K562 (cell line): ENCODE results near the gene RNU6-1. TPM values are rescaled to one million over a fixed set of nuclear protein-coding genes. Genes with fewer than 3 reads are reported as not detected.
A peak's percentile ranks its signal among the peaks of the same experiment; 100 is the strongest.

Source experiments
- CREB1 ChIP-seq, 2 experiments: sonication (generic) in 1 of 2; formaldehyde crosslinking in 1 of 2; IDR thresholded peaks; 2 replicates each; pipeline versions ENCODE4 v1.6.1 to v1.8.0; 2012 to 2022; ENCODE audit warnings: inconsistent platforms in 1 of 2, mild to moderate bottlenecking in 1 of 2, missing genetic modification reagents in 1 of 2, moderate library complexity in 1 of 2
- FOXP1 ChIP-seq: sonication (generic); formaldehyde crosslinking; IDR thresholded peaks from 2 replicates; pipeline ENCODE4 v1.8.0; 2022; ENCODE audit warnings: mild to moderate bottlenecking, missing genetic modification reagents
- GTF2E2 ChIP-seq: fragments of 200-800 bp; sonication (Bioruptor generic); IDR thresholded peaks from 2 replicates; pipeline ENCODE4 v1.6.1; 2016; ENCODE audit warnings: missing genetic modification characterization, missing compliant biosample characterization
- MCM3 ChIP-seq: fragments of 450-650 bp; IDR thresholded peaks from 2 replicates; pipeline ENCODE4 v1.6.1; 2016
- MTA3 ChIP-seq: fragments of 450-650 bp; formaldehyde crosslinking; IDR thresholded peaks from 2 replicates; pipeline ENCODE4 v1.6.1; 2017; ENCODE audit warnings: mild to moderate bottlenecking, borderline replicate concordance
- MYBL2 ChIP-seq, 2 experiments: fragments of 450-650 bp in 1 of 2; sonication (generic) in 1 of 2; formaldehyde crosslinking in 1 of 2; IDR thresholded peaks; 2 replicates each; pipeline versions ENCODE4 v1.6.1 to v1.8.1; 2017 to 2022; ENCODE audit warnings: borderline replicate concordance in 1 of 2, inconsistent platforms in 1 of 2, low read depth in 1 of 2, mild to moderate bottlenecking in 1 of 2, missing genetic modification reagents in 1 of 2, moderate library complexity in 1 of 2
- NFE2L1 ChIP-seq: fragments of 450-650 bp; IDR thresholded peaks from 2 replicates; pipeline ENCODE4 v1.6.1; 2016; ENCODE audit warnings: missing genetic modification characterization, low read depth, mild to moderate bottlenecking, missing compliant biosample characterization, moderate library complexity, borderline replicate concordance
- PTBP1 ChIP-seq: fragments of 200-400 bp; formaldehyde crosslinking; IDR thresholded peaks from 2 replicates; pipeline ENCODE4 v1.6.1; 2017; ENCODE audit warnings: low read depth, low read length
- ZNF12 ChIP-seq: sonication (generic); formaldehyde crosslinking; IDR thresholded peaks from 2 replicates; pipeline ENCODE4 v1.4.0; 2020; ENCODE audit warnings: mild to moderate bottlenecking, missing genetic modification reagents
- ZNF175 ChIP-seq: fragments of 200-800 bp; sonication (Bioruptor generic); IDR thresholded peaks from 2 replicates; pipeline ENCODE4 v1.6.1; 2016; ENCODE audit warnings: low read depth, mild to moderate bottlenecking, missing genetic modification characterization, missing compliant biosample characterization
- ZNF197 ChIP-seq: fragments of 200-800 bp; sonication (Bioruptor generic); IDR thresholded peaks from 2 replicates; pipeline ENCODE4 v1.6.1; 2016; ENCODE audit warnings: low read depth, missing genetic modification characterization, missing compliant biosample characterization
- ZNF282 ChIP-seq: sonication (generic); formaldehyde crosslinking; IDR thresholded peaks from 2 replicates; pipeline ENCODE4 v1.8.1; 2023; ENCODE audit warnings: missing genetic modification reagents
- ZNF311 ChIP-seq: fragments of 250-450 bp; sonication (Bioruptor Pico); IDR thresholded peaks from 2 replicates; pipeline ENCODE4 v1.4.0; 2020; ENCODE audit warnings: mild to moderate bottlenecking, moderate library complexity
- ZNF445 ChIP-seq: fragments of 250-450 bp; sonication (Bioruptor Pico); IDR thresholded peaks from 2 replicates; pipeline ENCODE4 v1.4.0; 2020; ENCODE audit warnings: low read depth, mild to moderate bottlenecking, moderate library complexity
- polyA plus RNA-seq, 8 experiments: library from polyadenylated mRNA; depleted of rRNA in 4 of 8; stranded (reverse) in 5 of 8; unstranded in 3 of 8; fragments of >200 nt; fragmentation: Nextera tagmentation in 2 of 8; fragmentation: Illumina TruSeq in 1 of 8; extraction: Ambion mirVana in 2 of 8; extraction: Trizol in 1 of 8; gene quantifications; 2 replicates each; pipeline versions ENCODE4 v1.2.1 to v1.2.3, GENCODE V29; 2011 to 2014; ENCODE audit warnings: inconsistent platforms in 1 of 8, missing spikeins in 1 of 8
- total RNA-seq, 7 experiments: library from RNA; depleted of rRNA in 6 of 7; stranded (reverse); fragments of >200 nt in 6 of 7; fragmentation: Illumina TruSeq in 2 of 7; extraction: Trizol in 2 of 7; gene quantifications; 2 replicates each; pipeline versions ENCODE4 v1.2.1 to v1.2.3, GENCODE V29; 2011 to 2021; ENCODE audit warnings: low replicate concordance in 1 of 7
- TF ChIP-seq, protein P1 (sequence below): fragments of 450-650 bp; IDR thresholded peaks from 2 replicates; pipeline ENCODE4 v1.6.1; 2016; ENCODE audit warnings: low read depth
- TF ChIP-seq, protein P2 (sequence below): fragments of 250-450 bp; sonication (Bioruptor Pico); IDR thresholded peaks from 2 replicates; pipeline ENCODE4 v1.8.0; 2022; ENCODE audit warnings: moderate library complexity, mild to moderate bottlenecking, inconsistent platforms

RNU6-1 gene
- total and polyA plus RNA-seq, 9 of the 15 experiments (the other 6 are each of a cell fraction or from before 2014, with no cell fraction given): not detected

DNA sequence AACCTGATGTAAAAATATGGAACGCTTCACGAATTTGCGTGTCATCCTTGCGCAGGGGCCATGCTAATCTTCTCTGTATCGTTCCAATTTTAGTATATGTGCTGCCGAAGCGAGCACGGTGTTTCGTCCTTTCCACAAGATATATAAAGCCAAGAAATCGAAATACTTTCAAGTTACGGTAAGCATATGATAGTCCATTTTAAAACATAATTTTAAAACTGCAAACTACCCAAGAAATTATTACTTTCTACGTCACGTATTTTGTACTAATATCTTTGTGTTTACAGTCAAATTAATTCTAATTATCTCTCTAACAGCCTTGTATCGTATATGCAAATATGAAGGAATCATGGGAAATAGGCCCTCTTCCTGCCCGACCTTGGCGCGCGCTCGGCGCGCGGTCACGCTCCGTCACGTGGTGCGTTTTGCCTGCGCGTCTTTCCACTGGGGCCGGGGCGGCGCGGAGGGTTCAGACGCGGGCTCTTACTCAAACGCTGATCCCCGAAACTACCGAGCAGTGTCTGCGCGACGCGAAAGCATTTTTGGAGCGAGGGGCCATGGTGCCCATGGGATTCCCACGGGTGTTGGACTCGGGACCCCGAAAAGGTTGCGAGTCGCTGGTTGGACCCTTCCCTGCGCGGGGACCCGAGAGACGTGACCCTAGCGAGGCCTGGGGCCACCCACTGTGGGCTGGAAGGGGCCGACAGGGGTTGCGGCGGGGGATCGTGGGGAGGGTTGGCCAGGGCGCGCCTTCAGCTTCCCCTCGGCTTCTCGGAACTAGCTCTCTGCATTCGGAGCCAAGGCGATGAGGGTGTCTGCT is at the start of gene RNU6-1 (continued):
- TF ChIP-seq CREB1 (IDR thresholded peaks at IDR 0.05) (peak; percentile 64), CREB1 (CRISPR knock-in tag; IDR thresholded peaks at IDR 0.05) (peak; percentile 74; the same call in 1 of the 2 replicates), PTBP1 (no peak), GTF2E2 (peak; percentile 87), NFE2L1 (tag) (no peak), MCM3 (no peak), MTA3 (no peak), ZNF282 (CRISPR knock-in tag) (no peak), ZNF445 (CRISPR knock-in tag) (no peak), FOXP1 (peak; percentile 52; the same call in 1 of the 2 replicates), MYBL2 (IDR thresholded peaks at IDR 0.05; ENCODE audit: low read depth) (no peak), MYBL2 (CRISPR knock-in tag; IDR thresholded peaks at IDR 0.05; ENCODE audit: borderline replicate concordance) (no peak), ZNF12 (peak; percentile 71; the same call in 1 of the 2 replicates), ZNF197 (CRISPR knock-in tag) (no peak), ZNF311 (CRISPR knock-in tag) (no peak), ZNF175 (CRISPR knock-in tag) (no peak)
- TF ChIP-seq, protein P1, sequence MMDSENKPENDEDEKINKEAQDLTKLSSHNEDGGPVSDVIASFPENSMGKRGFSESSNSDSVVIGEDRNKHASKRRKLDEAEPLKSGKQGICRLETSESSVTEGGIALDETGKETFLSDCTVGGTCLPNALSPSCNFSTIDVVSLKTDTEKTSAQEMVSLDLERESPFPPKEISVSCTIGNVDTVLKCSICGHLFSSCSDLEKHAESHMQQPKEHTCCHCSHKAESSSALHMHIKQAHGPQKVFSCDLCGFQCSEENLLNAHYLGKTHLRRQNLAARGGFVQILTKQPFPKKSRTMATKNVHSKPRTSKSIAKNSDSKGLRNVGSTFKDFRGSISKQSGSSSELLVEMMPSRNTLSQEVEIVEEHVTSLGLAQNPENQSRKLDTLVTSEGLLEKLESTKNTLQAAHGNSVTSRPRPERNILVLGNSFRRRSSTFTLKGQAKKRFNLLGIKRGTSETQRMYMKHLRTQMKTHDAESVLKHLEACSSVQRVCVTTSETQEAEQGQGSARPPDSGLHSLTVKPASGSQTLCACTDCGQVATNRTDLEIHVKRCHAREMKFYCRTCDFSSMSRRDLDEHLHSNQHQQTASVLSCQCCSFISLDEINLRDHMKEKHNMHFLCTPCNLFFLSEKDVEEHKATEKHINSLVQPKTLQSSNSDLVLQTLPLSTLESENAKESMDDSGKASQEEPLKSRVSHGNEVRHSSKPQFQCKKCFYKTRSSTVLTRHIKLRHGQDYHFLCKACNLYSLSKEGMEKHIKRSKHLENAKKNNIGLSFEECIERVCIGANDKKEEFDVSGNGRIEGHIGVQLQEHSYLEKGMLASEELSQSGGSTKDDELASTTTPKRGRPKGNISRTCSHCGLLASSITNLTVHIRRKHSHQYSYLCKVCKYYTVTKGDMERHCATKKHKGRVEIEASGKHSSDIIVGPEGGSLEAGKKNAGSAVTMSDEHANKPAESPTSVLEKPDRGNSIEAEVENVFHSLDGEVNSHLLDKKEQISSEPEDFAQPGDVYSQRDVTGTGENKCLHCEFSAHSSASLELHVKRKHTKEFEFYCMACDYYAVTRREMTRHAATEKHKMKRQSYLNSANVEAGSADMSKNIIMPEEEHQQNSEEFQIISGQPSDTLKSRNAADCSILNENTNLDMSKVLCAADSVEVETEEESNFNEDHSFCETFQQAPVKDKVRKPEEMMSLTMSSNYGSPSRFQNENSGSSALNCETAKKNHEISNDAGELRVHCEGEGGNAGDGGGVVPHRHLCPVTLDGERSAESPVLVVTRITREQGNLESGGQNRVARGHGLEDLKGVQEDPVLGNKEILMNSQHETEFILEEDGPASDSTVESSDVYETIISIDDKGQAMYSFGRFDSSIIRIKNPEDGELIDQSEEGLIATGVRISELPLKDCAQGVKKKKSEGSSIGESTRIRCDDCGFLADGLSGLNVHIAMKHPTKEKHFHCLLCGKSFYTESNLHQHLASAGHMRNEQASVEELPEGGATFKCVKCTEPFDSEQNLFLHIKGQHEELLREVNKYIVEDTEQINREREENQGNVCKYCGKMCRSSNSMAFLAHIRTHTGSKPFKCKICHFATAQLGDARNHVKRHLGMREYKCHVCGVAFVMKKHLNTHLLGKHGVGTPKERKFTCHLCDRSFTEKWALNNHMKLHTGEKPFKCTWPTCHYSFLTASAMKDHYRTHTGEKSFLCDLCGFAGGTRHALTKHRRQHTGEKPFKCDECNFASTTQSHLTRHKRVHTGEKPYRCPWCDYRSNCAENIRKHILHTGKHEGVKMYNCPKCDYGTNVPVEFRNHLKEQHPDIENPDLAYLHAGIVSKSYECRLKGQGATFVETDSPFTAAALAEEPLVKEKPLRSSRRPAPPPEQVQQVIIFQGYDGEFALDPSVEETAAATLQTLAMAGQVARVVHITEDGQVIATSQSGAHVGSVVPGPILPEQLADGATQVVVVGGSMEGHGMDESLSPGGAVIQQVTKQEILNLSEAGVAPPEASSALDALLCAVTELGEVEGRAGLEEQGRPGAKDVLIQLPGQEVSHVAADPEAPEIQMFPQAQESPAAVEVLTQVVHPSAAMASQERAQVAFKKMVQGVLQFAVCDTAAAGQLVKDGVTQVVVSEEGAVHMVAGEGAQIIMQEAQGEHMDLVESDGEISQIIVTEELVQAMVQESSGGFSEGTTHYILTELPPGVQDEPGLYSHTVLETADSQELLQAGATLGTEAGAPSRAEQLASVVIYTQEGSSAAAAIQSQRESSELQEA: no peak
- TF ChIP-seq, protein P2, sequence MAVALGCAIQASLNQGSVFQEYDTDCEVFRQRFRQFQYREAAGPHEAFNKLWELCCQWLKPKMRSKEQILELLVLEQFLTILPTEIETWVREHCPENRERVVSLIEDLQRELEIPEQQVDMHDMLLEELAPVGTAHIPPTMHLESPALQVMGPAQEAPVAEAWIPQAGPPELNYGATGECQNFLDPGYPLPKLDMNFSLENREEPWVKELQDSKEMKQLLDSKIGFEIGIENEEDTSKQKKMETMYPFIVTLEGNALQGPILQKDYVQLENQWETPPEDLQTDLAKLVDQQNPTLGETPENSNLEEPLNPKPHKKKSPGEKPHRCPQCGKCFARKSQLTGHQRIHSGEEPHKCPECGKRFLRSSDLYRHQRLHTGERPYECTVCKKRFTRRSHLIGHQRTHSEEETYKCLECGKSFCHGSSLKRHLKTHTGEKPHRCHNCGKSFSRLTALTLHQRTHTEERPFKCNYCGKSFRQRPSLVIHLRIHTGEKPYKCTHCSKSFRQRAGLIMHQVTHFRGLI: no peak
